Retinal pigment epithelial cell (primary cell): ENCODE measurements around the gene SIPA1L3.

Source experiments
- DNase-seq: peaks from one replicate; pipeline ENCODE4 v3.0.0-alpha.2; 2010; ENCODE audit warnings: low read depth
- H3K4me3 ChIP-seq: 2 replicates; pipeline ENCODE4 v1.5.1; 2011; ENCODE audit warnings: mild to moderate bottlenecking, low read length, control low read depth, moderate library complexity
- CTCF ChIP-seq: conservative IDR thresholded peaks from 2 replicates; pipeline ENCODE4 v1.5.1; 2011; ENCODE audit warnings: low read depth, low read length, control low read depth, inconsistent platforms

The SIPA1L3 gene

GRCh38 chr19:37947778-37948177, 40.8 kb downstream of the SIPA1L3 start:
- DNase-seq, result no peak
- no peak for TF ChIP-seq CTCF
- H3K4me3 ChIP-seq, result no peak overlapping the region

- TF ChIP-seq CTCF, result no peak
- no peak overlapping the region for H3K4me3 ChIP-seq
- DNase-seq, result no peak
Observed at GRCh38 chr19:37948362-37948761, 41.4 kb downstream of the SIPA1L3 start.

GRCh38 chr19:37950471-37951175, 43.6 kb downstream of the SIPA1L3 start:
- H3K4me3 ChIP-seq, result no peak overlapping the region
- no peak for TF ChIP-seq CTCF
- no peak for DNase-seq

- no peak overlapping the region for H3K4me3 ChIP-seq
- no peak for DNase-seq
- no peak for TF ChIP-seq CTCF
Observed at GRCh38 chr19:37951816-37952210, 44.8 kb downstream of the SIPA1L3 start.

GRCh38 chr19:37953171-37953917, 46.3 kb downstream of the SIPA1L3 start:
- no peak for DNase-seq
- TF ChIP-seq CTCF, result no peak
- no peak overlapping the region for H3K4me3 ChIP-seq

GRCh38 chr19:37953918-37954303, 46.9 kb downstream of the SIPA1L3 start:
- H3K4me3 ChIP-seq, result no peak overlapping the region
- no peak for DNase-seq
- no peak for TF ChIP-seq CTCF

- no peak for TF ChIP-seq CTCF
- no peak overlapping the region for H3K4me3 ChIP-seq
- no peak for DNase-seq
Observed at GRCh38 chr19:37954421-37954874, 47.4 kb downstream of the SIPA1L3 start.
